GM18951 (cell line): ENCODE measurements around the gene TMEM138.

ENCODE experiments used
- POLR2A ChIP-seq: IDR thresholded peaks from 4 replicates; pipeline ENCODE4 v1.6.1; 2011; ENCODE audit warnings: mild to moderate bottlenecking; ENCODE audit not compliant: insufficient read length, insufficient read depth; ENCODE audit errors: extremely low read depth
- in situ Hi-C: fragments of 300-500 bp; cut with MboI; formaldehyde crosslinking; loops from one replicate; pipeline ENCODE4 v1.12.0; 2022; ENCODE audit warnings: low sequenced_read_pairs, mixed read lengths, inconsistent platforms; ENCODE audit not compliant: unreplicated experiment

Gene TMEM138

DNA sequence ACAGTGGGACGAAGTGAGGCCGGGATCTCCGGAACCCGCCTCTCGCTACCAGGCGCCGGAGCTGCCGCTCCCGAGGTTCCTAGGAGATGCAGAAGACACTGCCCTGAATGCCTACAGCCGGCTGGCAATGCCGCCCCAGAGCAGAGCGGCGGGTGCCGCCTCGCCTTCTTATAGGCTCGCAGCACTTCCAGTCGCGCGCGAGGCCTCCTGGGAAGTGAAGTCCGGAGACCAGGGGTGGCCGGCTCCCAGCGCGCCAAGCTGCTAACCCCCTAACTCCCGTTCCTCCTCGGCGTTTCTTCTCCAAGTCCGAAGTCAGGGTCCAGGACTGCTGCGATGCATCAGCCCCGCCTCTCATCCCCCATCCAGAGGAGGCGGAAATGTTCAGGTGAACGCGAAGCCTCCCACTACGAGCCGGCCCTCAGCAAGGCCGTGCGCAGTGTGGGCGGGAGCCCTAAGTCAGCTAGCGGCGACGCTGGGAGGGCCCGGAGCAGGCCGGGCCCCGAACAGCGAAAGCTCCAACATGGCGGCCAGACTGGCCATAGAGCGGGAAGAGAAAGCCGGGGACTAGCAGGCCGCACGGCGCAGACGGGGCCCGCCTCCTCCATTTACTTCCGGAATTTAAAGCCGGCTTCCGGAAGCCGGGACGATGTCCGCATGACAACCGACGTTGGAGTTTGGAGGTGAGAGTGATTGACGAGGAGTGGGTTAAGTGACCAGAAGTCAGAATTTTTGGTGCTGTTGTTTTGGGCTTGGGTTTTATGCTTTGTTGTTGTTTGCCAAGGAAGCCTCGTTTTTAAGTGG is at the start of gene TMEM138, which contains the start of gene CYB561A3:
Gene TMEM138, plus strand, starts transcription at position 634 of the 801 bp plus-strand sequence. CDS start 2,017 bp downstream, outside the sequence.
Gene CYB561A3, minus strand, starts transcription at position 142 of the 801 bp plus-strand sequence. CDS start 5,169 bp downstream, outside the sequence.
- in situ Hi-C loops: no loop called here
- TF ChIP-seq POLR2A: peak; percentile 99

DNA sequence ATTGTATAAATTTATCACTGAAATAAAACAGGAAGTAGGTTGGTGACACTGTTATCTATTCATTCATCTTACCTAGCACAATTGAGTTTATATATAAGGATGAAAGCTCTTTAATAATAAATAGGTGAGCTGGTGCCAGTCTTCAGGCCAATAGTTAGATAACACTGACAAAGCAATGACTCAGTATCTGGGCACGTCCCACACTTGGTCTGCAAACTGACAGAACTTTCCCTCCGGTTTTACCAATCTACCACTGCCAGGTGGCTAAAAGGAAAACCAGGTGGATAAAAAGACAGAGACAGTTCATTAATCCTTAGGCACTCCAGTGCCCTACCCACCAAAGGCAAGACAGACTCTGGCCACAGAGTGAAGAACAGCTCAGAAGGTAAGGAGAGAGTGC is 46.9 kb upstream of the TMEM138 start:
- in situ Hi-C loops: no loop called here
- TF ChIP-seq POLR2A: no peak

DNA sequence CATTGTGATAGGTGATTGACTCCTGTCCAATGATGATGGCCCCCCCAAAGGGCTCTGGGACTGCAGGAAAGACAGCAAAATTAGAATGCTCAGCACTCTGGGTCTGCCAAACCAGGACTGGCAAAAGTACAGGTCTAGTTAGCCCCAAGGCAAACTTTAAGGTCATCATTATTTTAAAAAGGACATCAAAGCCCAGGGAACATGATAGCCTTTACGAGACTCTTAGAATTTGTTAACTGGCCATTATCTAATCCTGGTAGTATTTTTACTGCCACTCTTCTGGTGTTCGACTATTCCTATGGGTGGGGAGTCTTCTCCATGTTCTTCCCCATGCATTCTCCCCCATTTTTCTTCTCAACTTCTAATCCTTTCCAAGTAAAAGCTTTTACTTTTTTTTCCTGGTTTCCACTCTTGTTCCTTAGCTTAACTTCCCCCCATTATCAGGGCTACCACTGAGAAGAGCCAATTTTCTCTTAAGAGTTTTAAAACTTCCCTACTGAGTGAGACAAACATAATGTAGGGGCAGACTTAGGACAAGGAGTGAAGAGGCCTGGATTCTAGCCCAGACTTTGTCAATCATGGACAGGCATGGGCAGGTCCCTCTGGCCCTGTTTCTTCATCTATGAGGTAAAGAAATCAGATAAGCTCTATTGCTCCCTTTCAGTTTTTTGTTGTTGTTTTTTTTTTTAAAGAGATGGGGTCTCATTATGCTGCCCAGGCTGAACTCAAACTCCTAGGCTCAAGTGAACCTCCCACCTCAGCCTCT is 36.3 kb upstream of the TMEM138 start:
- in situ Hi-C loops: no loop called here

DNA sequence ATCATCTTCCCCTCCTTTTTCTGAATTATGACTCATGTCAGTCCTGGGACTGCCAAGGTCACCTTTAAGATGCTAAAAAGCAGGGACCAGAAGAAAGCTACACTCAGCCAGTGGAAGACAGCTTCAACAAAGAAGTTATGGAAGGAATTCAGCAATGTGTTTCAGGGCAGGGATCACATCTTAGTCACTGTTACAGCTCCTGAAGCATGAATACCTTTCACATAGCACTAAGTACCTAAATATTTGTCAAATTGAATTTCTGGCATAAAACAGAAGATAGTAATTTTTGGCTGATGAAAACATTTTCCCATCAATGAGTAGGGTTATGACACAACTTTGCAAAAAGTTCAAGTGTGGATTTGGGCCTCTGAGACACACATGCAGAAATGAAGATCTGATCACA is 34.5 kb upstream of the TMEM138 start:
- no peak for TF ChIP-seq POLR2A
- in situ Hi-C loops: no loop called here

More for the DNA sequence above, 36.3 kb upstream of the TMEM138 start:
- TF ChIP-seq POLR2A: no peak

DNA sequence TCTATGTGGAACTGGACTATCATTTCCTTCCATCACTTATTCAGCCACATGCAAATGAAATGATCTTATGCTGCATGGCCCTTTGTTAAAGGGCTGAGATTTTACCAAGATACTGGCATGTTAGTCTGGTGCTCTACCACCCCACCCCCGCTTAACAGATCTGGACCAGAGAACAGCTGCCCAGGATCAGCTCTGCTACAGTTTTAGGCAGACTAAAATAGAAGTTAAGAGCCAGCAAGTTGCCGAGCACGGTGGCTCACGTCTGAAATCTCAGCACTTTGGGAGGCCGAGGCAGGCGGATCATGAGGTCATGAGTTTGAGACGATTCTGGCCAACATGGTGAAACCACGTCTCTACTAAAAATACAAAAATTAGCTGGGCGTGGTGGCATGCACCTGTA is 33.8 kb upstream of the TMEM138 start:
- TF ChIP-seq POLR2A: no peak
- in situ Hi-C loops: no loop called here

DNA sequence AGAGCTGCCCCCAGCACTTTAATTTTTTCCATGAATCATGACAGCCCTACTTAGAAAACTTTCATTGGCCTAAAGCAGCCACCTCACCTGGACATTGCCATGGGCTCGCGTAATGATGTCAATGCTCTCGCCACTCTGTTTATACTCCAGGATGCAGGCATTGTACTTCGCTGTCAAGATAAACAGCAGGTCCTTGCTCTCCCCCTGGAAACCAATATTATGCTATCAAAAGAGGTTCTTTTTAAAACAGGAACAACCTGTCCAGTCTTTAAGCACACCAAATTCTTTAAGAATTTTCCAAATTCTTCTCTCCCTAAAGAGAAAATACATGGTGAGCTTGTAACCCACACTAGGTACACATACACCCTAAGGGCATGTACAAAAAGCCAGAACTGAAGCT is 32.3 kb upstream of the TMEM138 start:
- TF ChIP-seq POLR2A: no peak
- in situ Hi-C loops: no loop called here

DNA sequence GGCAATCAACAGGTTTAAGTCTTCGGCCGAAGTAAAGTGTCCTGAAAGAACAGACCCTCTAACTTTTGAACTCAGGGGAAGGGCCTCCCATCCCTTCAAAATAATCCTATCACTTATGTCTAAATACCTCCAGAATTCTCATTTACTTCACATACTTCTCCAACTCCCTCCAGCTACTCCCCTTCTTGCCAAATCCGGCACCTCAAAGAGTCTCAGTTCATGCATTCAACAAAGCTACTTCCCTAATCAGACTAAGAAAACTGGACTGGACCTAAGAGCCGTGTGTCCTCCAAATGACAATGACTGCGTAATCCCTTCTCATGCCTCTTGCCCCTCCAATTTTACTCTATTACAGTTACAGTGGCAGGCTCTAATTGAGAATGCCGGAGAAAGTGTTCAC is 30.5 kb upstream of the TMEM138 start:
- in situ Hi-C loops: no loop called here
- TF ChIP-seq POLR2A: no peak

DNA sequence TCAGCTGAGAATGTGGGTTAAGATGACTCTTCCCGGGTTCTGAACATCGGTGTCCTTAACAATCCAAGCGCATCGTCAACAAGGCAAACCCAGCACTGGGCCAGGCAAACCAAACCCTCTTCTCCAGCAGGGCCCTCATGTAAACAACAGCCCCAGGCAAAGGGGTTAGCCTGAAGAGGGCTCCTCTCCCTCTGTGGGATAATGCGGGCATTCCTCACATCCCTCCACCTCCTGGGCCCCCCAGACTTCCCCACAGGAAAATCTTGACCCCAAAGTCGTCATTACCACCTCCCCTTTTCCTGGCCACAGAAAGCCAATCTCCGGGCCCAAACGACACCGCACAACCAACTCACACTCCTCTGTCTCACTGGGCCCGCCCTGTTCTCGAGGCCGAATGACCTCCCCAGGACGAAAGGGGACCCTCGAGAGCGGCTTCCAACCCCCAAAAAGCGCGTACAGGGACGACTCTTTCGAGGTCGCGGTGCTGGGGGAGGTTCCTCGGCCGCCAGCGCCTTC is 29.8 kb upstream of the TMEM138 start:
- TF ChIP-seq POLR2A: no peak
- in situ Hi-C loops: no loop called here

DNA sequence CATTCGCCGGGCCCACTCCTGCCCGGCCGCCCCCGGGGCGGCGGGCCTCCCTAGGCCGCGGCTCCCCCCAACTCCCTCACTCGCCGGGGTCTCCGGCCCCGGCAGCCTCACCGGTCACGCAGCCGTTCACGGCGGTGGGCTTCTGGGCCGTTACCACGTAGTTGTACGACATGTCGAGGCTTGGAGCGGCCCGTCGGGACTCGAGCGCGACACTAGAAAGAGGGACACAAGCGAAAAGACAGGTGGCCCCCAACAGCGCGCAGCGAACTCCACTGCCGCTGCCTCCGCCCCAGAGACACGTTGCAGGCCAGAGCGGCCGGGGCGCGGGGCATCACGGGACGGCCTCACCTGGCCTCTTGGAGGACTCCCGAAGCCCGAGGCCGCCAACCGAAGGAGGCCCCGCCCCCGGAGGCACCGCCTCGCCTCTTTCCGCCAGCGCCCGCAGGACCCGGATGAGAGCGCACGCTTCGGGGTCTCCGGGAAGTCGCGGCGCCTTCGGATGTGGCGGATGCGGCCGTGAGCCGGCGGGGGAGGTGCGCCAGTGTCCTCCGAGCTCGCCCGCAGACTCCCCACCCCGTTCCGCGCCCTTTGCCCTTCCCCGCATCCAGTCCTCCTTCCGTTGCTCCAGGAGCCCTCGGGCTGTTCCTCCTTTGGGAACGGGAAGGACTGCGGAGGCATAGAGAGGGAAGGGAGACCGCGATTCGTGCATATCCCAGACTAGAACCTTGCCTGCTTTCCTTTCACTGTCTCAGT is 29.2 kb upstream of the TMEM138 start, which contains the start of the genes DDB1 and TKFC:
Gene DDB1, minus strand, starts transcription at position 309 of the 753 bp plus-strand sequence. Its CDS starts 137 bp downstream, at position 172.
Gene TKFC, plus strand, starts transcription at position 432 of the 753 bp plus-strand sequence. CDS start 1,501 bp downstream, outside the sequence.
- in situ Hi-C loops: no loop called here
- TF ChIP-seq POLR2A: peak; percentile 97

DNA sequence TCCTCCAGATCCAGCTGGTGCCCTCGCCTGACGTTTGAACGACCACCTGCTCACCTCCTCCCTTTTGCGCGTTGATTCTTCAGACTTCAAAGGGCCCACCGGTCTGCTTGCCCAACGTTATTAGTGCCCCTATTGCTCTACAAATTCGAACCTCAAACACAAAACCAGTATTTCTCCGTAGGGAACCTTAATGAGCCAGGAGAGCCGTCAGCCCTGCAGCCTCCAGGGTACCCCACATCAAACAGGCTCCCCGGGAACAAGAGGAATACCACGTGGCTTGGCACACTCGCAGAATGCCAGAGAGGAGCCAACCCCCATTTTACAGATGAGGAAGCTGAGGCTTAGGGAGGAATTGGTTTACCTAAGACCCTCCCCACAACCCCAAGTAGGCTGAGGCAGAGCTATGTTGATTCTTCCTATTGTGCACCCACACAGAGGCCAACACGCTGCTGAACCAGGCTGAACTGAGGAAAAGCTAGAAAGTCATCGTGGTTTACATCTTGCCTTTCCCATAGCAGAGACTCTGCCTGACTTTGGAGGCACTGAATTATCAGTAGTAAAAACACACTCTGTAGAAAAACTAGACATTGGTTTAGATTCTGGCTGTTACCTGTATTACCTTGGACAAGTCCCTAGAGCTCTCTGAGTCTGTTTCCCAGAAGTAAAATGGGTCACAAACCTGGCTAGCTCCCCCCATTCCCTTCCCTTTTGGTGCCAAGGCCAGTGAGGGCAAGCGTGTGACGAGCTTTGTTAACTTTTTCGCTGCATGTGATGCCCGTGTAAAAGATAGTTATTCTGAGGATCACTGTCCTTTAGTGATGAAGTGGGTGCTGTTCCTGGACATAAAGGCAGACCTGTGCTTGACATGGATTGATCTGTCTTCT is 28.4 kb upstream of the TMEM138 start:
- TF ChIP-seq POLR2A: no peak
- in situ Hi-C loops: no loop called here

DNA sequence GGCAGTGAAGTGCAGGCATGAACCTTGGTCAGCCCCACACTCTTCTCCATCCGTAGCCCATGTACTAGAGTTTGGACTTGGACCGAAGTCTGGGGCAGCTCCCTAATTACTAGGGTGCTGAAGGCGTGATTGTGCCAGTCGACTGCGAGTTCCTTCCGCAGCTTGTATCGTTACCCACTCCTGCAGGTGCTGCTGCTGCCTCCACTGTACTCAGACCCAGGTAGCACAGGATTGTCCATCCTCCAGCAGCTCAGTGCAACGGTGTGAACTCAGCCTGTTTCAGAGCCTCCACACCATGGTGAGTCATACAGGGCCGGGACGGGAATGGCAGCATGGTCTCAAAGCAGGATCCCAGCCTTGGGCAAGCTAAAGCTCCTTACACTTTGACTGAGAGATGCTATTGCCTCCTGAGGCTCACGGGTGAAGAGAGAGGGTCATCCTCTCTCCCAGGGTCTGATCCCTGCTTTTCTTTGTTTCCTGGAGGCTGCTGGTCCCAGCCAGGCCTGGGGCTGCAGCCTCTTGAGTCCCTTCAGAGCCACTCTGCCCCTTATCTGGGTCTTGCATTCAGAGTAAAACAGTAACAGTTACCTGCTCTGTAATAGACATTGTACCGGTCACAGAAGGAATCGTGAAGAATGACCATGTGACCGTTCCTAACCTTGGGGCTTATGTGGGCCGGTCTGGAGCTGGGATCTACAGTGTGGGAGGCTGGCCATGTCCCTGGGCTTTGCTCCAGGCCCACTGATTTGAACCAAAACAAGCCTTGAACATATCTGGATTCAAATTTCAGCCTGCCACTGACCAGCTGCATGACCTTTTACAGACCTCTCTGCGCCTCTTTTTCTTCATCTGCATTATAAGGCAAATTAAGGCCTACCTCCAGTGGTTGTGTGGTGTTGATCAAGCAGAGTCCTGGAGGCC is 27.5 kb upstream of the TMEM138 start:
- in situ Hi-C loops: loop anchor here (5.0 kb wide), 1 partner anchor 48 kb away; no protein-coding TSS in a partner anchor

More for the DNA sequence above, 27.5 kb upstream of the TMEM138 start:
- no peak for TF ChIP-seq POLR2A
